ENCODE data around the gene OCIAD2. TPM values are rescaled to one million over a fixed set of nuclear protein-coding genes. Genes with fewer than 3 reads are reported as not detected.

OCIAD2 gene
- total RNA-seq, 1 donor from 2014 or later, result 18.1 TPM

GRCh38 chr4:48902266-48902665 lies 4.3 kb downstream of the OCIAD2 start:
- Mint-ChIP-seq H3K9me3 (ENCODE audit: low read depth) (no peaks in the 10 kb centered on the region), H3K36me3 (ENCODE audit: low read depth) (no peaks in the 10 kb centered on the region), H3K4me1 (ENCODE audit: low read depth) (peaks cover 43% of the 10 kb centered on the region), H3K27ac (ENCODE audit: unreplicated experiment) (no peak overlapping the region), H3K4me3 (ENCODE audit: unreplicated experiment) (no peak overlapping the region), H3K27me3 (ENCODE audit: low read depth) (no peaks in the 10 kb centered on the region)
- DNase-seq (ENCODE audit: low spot score), result no peak
- TF ChIP-seq CTCF (IDR thresholded peaks at IDR 0.05), result no peak

- no peak for TF ChIP-seq CTCF (IDR thresholded peaks at IDR 0.05)
- no peak for DNase-seq (ENCODE audit: low spot score)
- Mint-ChIP-seq H3K4me3 (ENCODE audit: unreplicated experiment) (no peak overlapping the region), H3K9me3 (ENCODE audit: low read depth) (no peaks in the 10 kb centered on the region), H3K27me3 (ENCODE audit: low read depth) (no peaks in the 10 kb centered on the region), H3K4me1 (ENCODE audit: low read depth) (peaks cover 39% of the 10 kb centered on the region), H3K27ac (ENCODE audit: unreplicated experiment) (no peak overlapping the region), H3K36me3 (ENCODE audit: low read depth) (no peaks in the 10 kb centered on the region)
Observed at GRCh38 chr4:48901196-48901595, 5.4 kb downstream of the OCIAD2 start.

GRCh38 chr4:48899950-48900349 lies 6.6 kb downstream of the OCIAD2 start:
- no peaks in the 10 kb centered on the region for H3K36me3 Mint-ChIP-seq (ENCODE audit: low read depth)
- no peak for TF ChIP-seq CTCF (IDR thresholded peaks at IDR 0.05)
- peaks cover 29% of the 10 kb centered on the region for H3K4me1 Mint-ChIP-seq (ENCODE audit: low read depth)
- no peaks in the 10 kb centered on the region for H3K9me3 Mint-ChIP-seq (ENCODE audit: low read depth)
- DNase-seq (ENCODE audit: low spot score), result no peak
- peak overlapping the region; percentile 22 for H3K27ac Mint-ChIP-seq (ENCODE audit: unreplicated experiment)
- H3K27me3 Mint-ChIP-seq (ENCODE audit: low read depth), result no peaks in the 10 kb centered on the region
- H3K4me3 Mint-ChIP-seq (ENCODE audit: unreplicated experiment), result no peak overlapping the region

GRCh38 chr4:48899432-48899749 lies 7.2 kb downstream of the OCIAD2 start:
- H3K27me3 Mint-ChIP-seq (ENCODE audit: low read depth), result no peaks in the 10 kb centered on the region
- peak overlapping the region; percentile 22 for H3K27ac Mint-ChIP-seq (ENCODE audit: unreplicated experiment)
- no peak overlapping the region for H3K4me3 Mint-ChIP-seq (ENCODE audit: unreplicated experiment)
- DNase-seq (ENCODE audit: low spot score), result no peak
- no peaks in the 10 kb centered on the region for H3K9me3 Mint-ChIP-seq (ENCODE audit: low read depth)
- no peaks in the 10 kb centered on the region for H3K36me3 Mint-ChIP-seq (ENCODE audit: low read depth)
- H3K4me1 Mint-ChIP-seq (ENCODE audit: low read depth), result peaks cover 23% of the 10 kb centered on the region
- no peak for TF ChIP-seq CTCF (IDR thresholded peaks at IDR 0.05)

- DNase-seq (ENCODE audit: low spot score), result no peak
- H3K4me1 Mint-ChIP-seq (ENCODE audit: low read depth), result peaks cover 22% of the 10 kb centered on the region
- no peaks in the 10 kb centered on the region for H3K27me3 Mint-ChIP-seq (ENCODE audit: low read depth)
- peaks cover 2% of the 10 kb centered on the region for H3K36me3 Mint-ChIP-seq (ENCODE audit: low read depth)
- H3K4me3 Mint-ChIP-seq (ENCODE audit: unreplicated experiment), result no peak overlapping the region
- no peaks in the 10 kb centered on the region for H3K9me3 Mint-ChIP-seq (ENCODE audit: low read depth)
- TF ChIP-seq CTCF (IDR thresholded peaks at IDR 0.05), result no peak
- peak overlapping the region; percentile 22 for H3K27ac Mint-ChIP-seq (ENCODE audit: unreplicated experiment)
Observed at GRCh38 chr4:48898733-48899431, 7.7 kb downstream of the OCIAD2 start.
